ENCODE measurements around the gene TBC1D14. TPM values are rescaled to one million over a fixed set of nuclear protein-coding genes. Genes with fewer than 3 reads are reported as not detected.

Gene TBC1D14
- polyA plus RNA-seq, 1 of the 3 experiments (the other 2 are of a cell fraction), result 39.5 TPM

DNA sequence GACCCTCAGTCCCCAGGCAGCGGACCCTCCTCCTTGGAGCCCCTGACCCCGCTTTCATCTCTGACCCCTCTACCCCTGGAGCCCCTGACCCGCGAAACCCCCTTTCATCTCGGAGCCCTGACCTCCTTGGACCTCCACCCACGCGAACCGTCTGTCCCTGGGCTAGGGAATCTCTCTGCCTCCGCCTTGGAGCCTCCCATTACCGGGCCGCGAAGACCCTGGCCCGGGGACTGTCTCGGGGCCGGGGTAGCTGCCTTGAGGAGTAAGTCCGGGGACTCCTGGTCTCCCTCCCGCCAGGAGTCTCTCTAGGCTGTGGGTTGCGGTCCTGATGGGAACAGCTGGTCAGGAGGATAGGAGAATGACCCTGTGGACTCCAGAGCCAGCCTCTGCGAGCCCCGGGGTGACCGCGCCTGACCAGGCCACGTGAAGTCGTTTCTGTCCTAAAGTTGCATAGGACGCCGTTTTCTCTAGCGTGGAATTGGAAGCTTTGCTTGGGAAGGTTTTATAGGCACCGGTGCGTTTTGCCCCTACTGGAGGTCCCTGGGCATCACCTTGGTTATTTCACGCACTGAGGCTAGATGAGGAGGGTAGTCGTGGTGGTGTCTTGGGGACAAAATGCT lies 824 bp downstream of the TBC1D14 start:
- 34% methylated on average over 12 of the region's 31 CpGs for WGBS (ENCODE audit: low lambda C conversion rate)
- CTCF ChIA-PET, result interaction anchor here (1.0 to 2.4 kb wide), 6 partner anchors 10 to 190 kb away, joined by 3 to 11 read pairs (median 4); no protein-coding TSS in a partner anchor

More for the DNA sequence above, 824 bp downstream of the TBC1D14 start:
- peak; percentile 51 for DNase-seq
- H3K27ac ChIP-seq (ENCODE audit: low read depth in 2 of 2, low read length in 1 of 2), result no peak overlapping the region
- POLR2A ChIA-PET, result interaction anchor here (0.9 kb wide), 1 partner anchor 12 kb away, joined by 3 read pairs; no protein-coding TSS in a partner anchor
- no peaks in the 10 kb centered on the region for H3F3A ChIP-seq (replicated peaks; ENCODE audit: insufficient read depth)
- peak overlapping the region; percentile 83 to 91 for H3K4me3 ChIP-seq (ENCODE audit: low read depth in 2 of 2, low read length in 1 of 2)
- TF ChIP-seq, protein P1, sequence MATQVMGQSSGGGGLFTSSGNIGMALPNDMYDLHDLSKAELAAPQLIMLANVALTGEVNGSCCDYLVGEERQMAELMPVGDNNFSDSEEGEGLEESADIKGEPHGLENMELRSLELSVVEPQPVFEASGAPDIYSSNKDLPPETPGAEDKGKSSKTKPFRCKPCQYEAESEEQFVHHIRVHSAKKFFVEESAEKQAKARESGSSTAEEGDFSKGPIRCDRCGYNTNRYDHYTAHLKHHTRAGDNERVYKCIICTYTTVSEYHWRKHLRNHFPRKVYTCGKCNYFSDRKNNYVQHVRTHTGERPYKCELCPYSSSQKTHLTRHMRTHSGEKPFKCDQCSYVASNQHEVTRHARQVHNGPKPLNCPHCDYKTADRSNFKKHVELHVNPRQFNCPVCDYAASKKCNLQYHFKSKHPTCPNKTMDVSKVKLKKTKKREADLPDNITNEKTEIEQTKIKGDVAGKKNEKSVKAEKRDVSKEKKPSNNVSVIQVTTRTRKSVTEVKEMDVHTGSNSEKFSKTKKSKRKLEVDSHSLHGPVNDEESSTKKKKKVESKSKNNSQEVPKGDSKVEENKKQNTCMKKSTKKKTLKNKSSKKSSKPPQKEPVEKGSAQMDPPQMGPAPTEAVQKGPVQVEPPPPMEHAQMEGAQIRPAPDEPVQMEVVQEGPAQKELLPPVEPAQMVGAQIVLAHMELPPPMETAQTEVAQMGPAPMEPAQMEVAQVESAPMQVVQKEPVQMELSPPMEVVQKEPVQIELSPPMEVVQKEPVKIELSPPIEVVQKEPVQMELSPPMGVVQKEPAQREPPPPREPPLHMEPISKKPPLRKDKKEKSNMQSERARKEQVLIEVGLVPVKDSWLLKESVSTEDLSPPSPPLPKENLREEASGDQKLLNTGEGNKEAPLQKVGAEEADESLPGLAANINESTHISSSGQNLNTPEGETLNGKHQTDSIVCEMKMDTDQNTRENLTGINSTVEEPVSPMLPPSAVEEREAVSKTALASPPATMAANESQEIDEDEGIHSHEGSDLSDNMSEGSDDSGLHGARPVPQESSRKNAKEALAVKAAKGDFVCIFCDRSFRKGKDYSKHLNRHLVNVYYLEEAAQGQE (IDR thresholded peaks at IDR 0.05; ENCODE audit: low read depth, low read length), result no peak
- TF ChIP-seq, protein P2, sequence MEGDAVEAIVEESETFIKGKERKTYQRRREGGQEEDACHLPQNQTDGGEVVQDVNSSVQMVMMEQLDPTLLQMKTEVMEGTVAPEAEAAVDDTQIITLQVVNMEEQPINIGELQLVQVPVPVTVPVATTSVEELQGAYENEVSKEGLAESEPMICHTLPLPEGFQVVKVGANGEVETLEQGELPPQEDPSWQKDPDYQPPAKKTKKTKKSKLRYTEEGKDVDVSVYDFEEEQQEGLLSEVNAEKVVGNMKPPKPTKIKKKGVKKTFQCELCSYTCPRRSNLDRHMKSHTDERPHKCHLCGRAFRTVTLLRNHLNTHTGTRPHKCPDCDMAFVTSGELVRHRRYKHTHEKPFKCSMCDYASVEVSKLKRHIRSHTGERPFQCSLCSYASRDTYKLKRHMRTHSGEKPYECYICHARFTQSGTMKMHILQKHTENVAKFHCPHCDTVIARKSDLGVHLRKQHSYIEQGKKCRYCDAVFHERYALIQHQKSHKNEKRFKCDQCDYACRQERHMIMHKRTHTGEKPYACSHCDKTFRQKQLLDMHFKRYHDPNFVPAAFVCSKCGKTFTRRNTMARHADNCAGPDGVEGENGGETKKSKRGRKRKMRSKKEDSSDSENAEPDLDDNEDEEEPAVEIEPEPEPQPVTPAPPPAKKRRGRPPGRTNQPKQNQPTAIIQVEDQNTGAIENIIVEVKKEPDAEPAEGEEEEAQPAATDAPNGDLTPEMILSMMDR (IDR thresholded peaks at IDR 0.05), result peak; percentile 20; the same call in 1 of the 2 replicates
- H3K4me2 ChIP-seq, result peak overlapping the region; percentile 95
- H4K20me1 ChIP-seq (ENCODE audit: insufficient read depth), result no peaks in the 10 kb centered on the region; the same call in 1 of the 2 replicates
- H3K9ac ChIP-seq, result peak overlapping the region; percentile 49; the same call in 1 of the 2 replicates
- H3K4me1 ChIP-seq (ENCODE audit: control insufficient read depth in 1 of 2, insufficient read depth in 2 of 2, low read depth in 1 of 2, low read length in 1 of 2), result peaks cover 0 to 29% of the 10 kb centered on the region in 2 experiments; a peak in 1 of 4 replicates
- H2AFZ ChIP-seq (ENCODE audit: low read depth), result no peak overlapping the region
- no peaks in the 10 kb centered on the region for H3K9me3 ChIP-seq
- no peaks in the 10 kb centered on the region for H3K27me3 ChIP-seq (ENCODE audit: insufficient read depth)
- no peaks in the 10 kb centered on the region for H3K9me2 ChIP-seq
- no peaks in the 10 kb centered on the region for H3K36me3 ChIP-seq (replicated peaks in 1 of 2; ENCODE audit: control insufficient read depth in 1 of 2, insufficient read depth in 2 of 2, low read length in 1 of 2)
- H3K79me2 ChIP-seq (ENCODE audit: insufficient read depth), result peaks cover 19% of the 10 kb centered on the region
